Measurements from ENCODE around the gene SPG7. TPM values are rescaled to one million over a fixed set of nuclear protein-coding genes. Genes with fewer than 3 reads are reported as not detected.
"Not testable (repeated sequence)": the region's sequence is repeated elsewhere in the genome, so short reads cannot be mapped to it uniquely, and the experiment has no call there.

SPG7 gene
- total RNA-seq: 100 to 1,000 TPM in 1 of 2 donors, 10 to 100 TPM in 1; 85.6 to 105 TPM

GRCh38 chr16:89507834-89508590 is at the start of gene SPG7:
Gene SPG7 (plus strand): TSS chr16:89508403. CDS start chr16:89508418, 15 bp downstream.
- Histone ChIP-seq H3K36me3 (no peaks in the 10 kb centered on the region), H3K4me1 (peaks cover 19% of the 10 kb centered on the region), H3K9ac (ENCODE audit: low read depth in 2 of 2, low read length in 2 of 2) (peak within 1 kb of the TSS; percentile 89 to 99), H3K27me3 (no peaks in the 10 kb centered on the region), H3K4me3 (peak within 1 kb of the TSS; percentile 98), H3K27ac (peak within 1 kb of the TSS; percentile 79), H3K9me3 (no peaks in the 10 kb centered on the region)
- DNase-seq: peak; percentile 84
- intact Hi-C loops (cut with DNase I): no loop called here
- no peak for TF ChIP-seq CTCF (IDR thresholded peaks at IDR 0.05)

- Histone ChIP-seq H3K4me3 (no peak overlapping the region), H3K36me3 (no peaks in the 10 kb centered on the region), H3K27me3 (no peaks in the 10 kb centered on the region), H3K4me1 (peaks cover 6% of the 10 kb centered on the region), H3K9ac (ENCODE audit: low read depth in 2 of 2, low read length in 2 of 2) (no peak overlapping the region), H3K9me3 (no peaks in the 10 kb centered on the region), H3K27ac (no peak overlapping the region)
- no peak for DNase-seq
- TF ChIP-seq CTCF (IDR thresholded peaks at IDR 0.05): no peak
- intact Hi-C loops (cut with DNase I): no loop called here
Observed at GRCh38 chr16:89458551-89458950, 49.7 kb upstream of the SPG7 start.

- DNase-seq: no peak
- H3K9ac ChIP-seq (ENCODE audit: low read depth in 2 of 2, low read length in 2 of 2): no peak overlapping the region
- H3K27ac ChIP-seq: no peak overlapping the region
- intact Hi-C loops (cut with DNase I): no loop called here
- no peak for TF ChIP-seq CTCF (IDR thresholded peaks at IDR 0.05)
- H3K9me3 ChIP-seq: no peaks in the 10 kb centered on the region
- no peak overlapping the region for H3K4me3 ChIP-seq
- H3K27me3 ChIP-seq: no peaks in the 10 kb centered on the region
- peaks cover 2% of the 10 kb centered on the region for H3K4me1 ChIP-seq
- no peaks in the 10 kb centered on the region for H3K36me3 ChIP-seq
Observed at GRCh38 chr16:89458967-89459366, 49.2 kb upstream of the SPG7 start.

GRCh38 chr16:89460556-89460955 is 47.6 kb upstream of the SPG7 start:
- no peaks in the 10 kb centered on the region for H3K9me3 ChIP-seq
- H3K4me1 ChIP-seq: no peaks in the 10 kb centered on the region
- H3K27me3 ChIP-seq: no peaks in the 10 kb centered on the region
- H3K36me3 ChIP-seq: no peaks in the 10 kb centered on the region
- no peak for TF ChIP-seq CTCF (IDR thresholded peaks at IDR 0.05)
- DNase-seq: no peak
- no peak overlapping the region for H3K4me3 ChIP-seq
- intact Hi-C loops (cut with DNase I): no loop called here
- no peak overlapping the region for H3K27ac ChIP-seq
- H3K9ac ChIP-seq (ENCODE audit: low read depth in 2 of 2, low read length in 2 of 2): no peak overlapping the region

DNA sequence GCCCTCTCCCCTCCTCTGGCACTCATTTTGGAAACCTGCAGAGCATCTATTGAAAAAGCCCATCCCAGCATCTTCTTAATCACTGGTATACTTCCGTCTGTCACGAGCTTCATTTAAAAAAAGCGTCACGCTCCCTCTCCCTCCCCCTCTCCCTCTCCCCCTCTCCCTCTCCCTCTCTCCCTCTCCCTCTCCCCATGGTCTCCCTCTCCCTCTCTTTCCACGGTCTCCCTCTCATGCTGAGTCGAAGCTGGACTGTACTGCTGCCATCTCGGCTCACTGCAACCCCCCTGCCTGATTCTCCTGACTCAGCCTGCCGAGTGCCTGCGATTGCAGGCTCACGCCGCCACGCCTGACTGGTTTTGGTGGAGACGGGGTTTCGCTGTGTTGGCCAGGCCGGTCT is 46.3 kb upstream of the SPG7 start:
- intact Hi-C loops (cut with DNase I); DNase-seq; H3K27ac ChIP-seq; H3K4me3 ChIP-seq; H3K9me3 ChIP-seq; H3K4me1 ChIP-seq; H3K27me3 ChIP-seq; H3K9ac ChIP-seq (ENCODE audit: low read depth in 2 of 2, low read length in 2 of 2); H3K36me3 ChIP-seq: not testable (repeated sequence)

DNA sequence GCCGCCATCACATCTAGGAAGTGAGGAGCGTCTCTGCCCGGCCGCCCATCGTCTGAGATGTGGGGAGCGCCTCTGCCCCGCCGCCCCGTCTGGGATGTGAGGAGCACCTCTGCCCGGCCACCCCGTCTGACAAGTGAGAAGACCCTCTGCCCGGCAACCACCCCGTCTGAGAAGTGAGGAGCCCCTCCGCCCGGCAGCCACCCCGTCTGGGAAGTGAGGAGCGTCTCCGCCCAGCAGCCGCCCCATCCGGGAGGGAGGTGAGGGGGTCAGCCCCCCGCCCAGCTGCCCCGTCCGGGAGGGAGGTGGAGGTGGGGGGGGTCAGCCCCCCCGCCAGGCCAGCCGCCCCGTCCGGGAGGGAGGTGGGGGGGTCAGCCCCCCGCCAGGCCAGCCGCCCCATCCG is 45.6 kb upstream of the SPG7 start:
- intact Hi-C loops (cut with DNase I); H3K4me3 ChIP-seq; H3K4me1 ChIP-seq; H3K9me3 ChIP-seq; DNase-seq; H3K27me3 ChIP-seq; H3K27ac ChIP-seq; H3K36me3 ChIP-seq; H3K9ac ChIP-seq (ENCODE audit: low read depth in 2 of 2, low read length in 2 of 2): not testable (repeated sequence)

DNA sequence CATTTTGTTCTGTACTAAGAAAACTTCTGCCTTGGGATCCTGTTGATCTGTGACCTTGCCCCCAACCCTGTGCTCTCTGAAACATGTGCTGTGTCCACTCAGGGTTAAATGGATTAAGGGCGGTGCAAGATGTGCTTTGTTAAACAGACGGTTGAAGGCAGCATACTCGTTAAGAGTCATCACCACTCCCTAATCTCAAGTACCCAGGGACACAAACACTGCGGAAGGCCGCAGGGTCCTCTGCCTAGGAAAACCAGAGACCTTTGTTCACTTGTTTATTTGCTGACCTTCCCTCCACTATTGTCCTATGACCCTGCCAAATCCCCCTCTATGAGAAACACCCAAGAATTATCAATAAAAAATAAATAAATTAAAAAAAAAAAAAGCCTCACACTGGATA is 44.9 kb upstream of the SPG7 start:
- H3K36me3 ChIP-seq; H3K9ac ChIP-seq (ENCODE audit: low read depth in 2 of 2, low read length in 2 of 2); DNase-seq; H3K27ac ChIP-seq; H3K4me3 ChIP-seq; H3K4me1 ChIP-seq; H3K9me3 ChIP-seq; H3K27me3 ChIP-seq; intact Hi-C loops (cut with DNase I): not testable (repeated sequence)

All from colonic mucosa (tissue), 4 donors.